Cortex of kidney (tissue), 1 donor: Measurements from ENCODE around the gene CCSER1.

ENCODE experiments used
- DNase-seq: peaks from one replicate; lab custom pipeline; 2025; lab: John Stamatoyannopoulos, UW

CCSER1 gene

GRCh38 chr4:90198086-90198847 lies 71.1 kb downstream of the CCSER1 start:
- DNase-seq, result no peak

- DNase-seq, result no peak
These were observed 80.8 kb downstream of the CCSER1 start for GRCh38 chr4:90207887-90208454.

- DNase-seq, result no peak
These were observed 82.7 kb downstream of the CCSER1 start for GRCh38 chr4:90209922-90210321.

- no peak for DNase-seq
These were observed 84.0 kb downstream of the CCSER1 start for GRCh38 chr4:90211174-90211573.

GRCh38 chr4:90215286-90215685 lies 88.1 kb downstream of the CCSER1 start:
- no peak for DNase-seq

- no peak for DNase-seq
These were observed 92.6 kb downstream of the CCSER1 start for GRCh38 chr4:90219822-90220221.

- no peak for DNase-seq
These were observed 93.3 kb downstream of the CCSER1 start for GRCh38 chr4:90220459-90220858.

- no peak for DNase-seq
These were observed 99.5 kb downstream of the CCSER1 start for GRCh38 chr4:90226734-90227133.

GRCh38 chr4:90227177-90227576 lies 100.0 kb downstream of the CCSER1 start:
- DNase-seq, result no peak

GRCh38 chr4:90234916-90235547 lies 107.8 kb downstream of the CCSER1 start:
- no peak for DNase-seq

GRCh38 chr4:90237751-90238530 lies 110.7 kb downstream of the CCSER1 start:
- no peak for DNase-seq

GRCh38 chr4:90240333-90240732 lies 113.1 kb downstream of the CCSER1 start:
- no peak for DNase-seq

- DNase-seq, result no peak
These were observed 113.8 kb downstream of the CCSER1 start for GRCh38 chr4:90241008-90241407.

GRCh38 chr4:90245837-90246236 lies 118.6 kb downstream of the CCSER1 start:
- DNase-seq, result no peak

GRCh38 chr4:90246816-90247215 lies 119.6 kb downstream of the CCSER1 start:
- no peak for DNase-seq

- no peak for DNase-seq
These were observed 127.2 kb downstream of the CCSER1 start for GRCh38 chr4:90254357-90254756.

GRCh38 chr4:90274175-90274574 lies 147.0 kb downstream of the CCSER1 start:
- no peak for DNase-seq

- no peak for DNase-seq
These were observed 153.8 kb downstream of the CCSER1 start for GRCh38 chr4:90280954-90281353.

- no peak for DNase-seq
These were observed 154.6 kb downstream of the CCSER1 start for GRCh38 chr4:90281541-90282355.

- no peak for DNase-seq
These were observed 163.2 kb downstream of the CCSER1 start for GRCh38 chr4:90290345-90290744.

GRCh38 chr4:90292438-90292837 lies 165.2 kb downstream of the CCSER1 start:
- no peak for DNase-seq

- DNase-seq, result no peak
These were observed 166.1 kb downstream of the CCSER1 start for GRCh38 chr4:90293320-90293719.
